ENCODE results near the gene SLC25A38.

Gene SLC25A38

GRCh38 chr3:39438880-39439279 lies 55.7 kb downstream of the SLC25A38 start:
- no peak for DNase-seq

DNA sequence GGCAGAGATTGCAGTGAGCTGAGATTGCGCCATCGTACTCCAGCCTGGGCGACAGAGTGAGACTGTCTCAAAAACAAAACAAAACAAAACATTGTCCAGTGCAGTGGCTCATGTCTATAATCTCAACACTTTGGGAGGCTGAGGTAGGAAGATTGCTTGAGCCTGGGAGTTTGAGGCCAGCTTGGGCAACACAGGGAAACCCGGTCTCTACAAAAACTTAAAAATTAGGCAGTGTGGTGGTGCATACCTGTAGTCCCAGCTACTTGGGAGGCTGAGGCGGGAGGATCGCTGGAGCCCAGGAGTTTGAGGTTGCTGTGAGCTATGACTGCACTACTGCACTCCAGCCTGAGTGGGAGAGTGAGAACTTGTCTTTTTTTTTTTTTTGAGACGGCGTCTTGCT lies 57.1 kb downstream of the SLC25A38 start:
- no peak for DNase-seq

- DNase-seq = no peak
Observed at GRCh38 chr3:39443530-39443929, 60.4 kb downstream of the SLC25A38 start.

GRCh38 chr3:39445927-39446326 lies 62.8 kb downstream of the SLC25A38 start:
- no peak for DNase-seq

DNA sequence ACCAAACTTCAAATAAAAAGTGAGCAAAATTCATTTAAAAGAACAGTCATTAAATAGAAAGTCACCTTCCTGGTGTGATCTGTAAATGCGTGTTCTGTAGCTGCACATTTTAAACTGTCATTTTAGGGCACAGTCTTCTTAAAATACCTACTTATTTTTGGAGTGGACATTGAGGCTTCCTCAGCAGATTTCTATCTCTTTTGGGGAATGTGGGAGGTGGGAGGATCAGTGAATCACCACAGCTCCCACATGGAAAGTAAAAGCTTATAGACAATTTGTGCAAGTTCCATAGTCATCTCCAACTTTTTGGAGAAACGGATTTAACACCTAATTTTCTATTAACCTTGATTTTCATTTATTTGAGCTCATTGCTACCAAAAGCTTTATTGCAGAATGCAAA lies 63.3 kb downstream of the SLC25A38 start:
- DNase-seq = no peak
